H1 (cell line): ENCODE data around the gene FAM222B. TPM values are rescaled to one million over a fixed set of nuclear protein-coding genes. Genes with fewer than 3 reads are reported as not detected.
"Not testable (repeated sequence)": the region's sequence is repeated elsewhere in the genome, so short reads cannot be mapped to it uniquely, and the experiment has no call there.

ENCODE experiments used
- CTCF ChIA-PET: fragments of 300-600 bp; sonication (Branson Sonifier 250); formaldehyde crosslinking; loops from one replicate; lab custom pipeline; 2021; ENCODE audit not compliant: partially characterized antibody; lab: Charles Lee
- POLR2A ChIA-PET: fragments of 300-600 bp; sonication (Branson Sonifier 250); formaldehyde crosslinking; loops from one replicate; lab custom pipeline; 2021; ENCODE audit warnings: inconsistent platforms; ENCODE audit not compliant: partially characterized antibody; lab: Charles Lee
- DNase-seq, 2 experiments: peaks; one replicate each; pipeline versions ENCODE4 v3.0.0 to v3.0.0-alpha.2; 2010 to 2022; ENCODE audit warnings: low spot score in 2 of 2, low read depth in 1 of 2, mixed read lengths in 1 of 2
- FAIRE-seq: peaks from 2 replicates; lab custom pipeline; 2011; peaks lifted over from hg19 to GRCh38; lab: Jason Lieb, UNC
- H2AFZ ChIP-seq: 2 replicates; pipeline ENCODE4 v1.8.1; 2012; ENCODE audit warnings: low read length, inconsistent platforms
- H2AK5ac ChIP-seq: 2 replicates; pipeline ENCODE4 v1.6.1; 2013; ENCODE audit warnings: low read depth, low read length
- H2BK120ac ChIP-seq: replicated peaks from 2 replicates; pipeline ENCODE3; 2013; ENCODE audit warnings: low read depth, low read length, inconsistent platforms
- H2BK12ac ChIP-seq: 2 replicates; pipeline ENCODE4 v1.6.1; 2013; ENCODE audit warnings: low read depth, low read length
- H2BK15ac ChIP-seq: 2 replicates; pipeline ENCODE4 v1.6.1; 2013; ENCODE audit warnings: low read length
- H2BK20ac ChIP-seq: 2 replicates; pipeline ENCODE4 v1.6.1; 2013; ENCODE audit warnings: low read length
- H2BK5ac ChIP-seq: 2 replicates; pipeline ENCODE4 v1.6.1; 2013; ENCODE audit warnings: low read depth, low read length
- H3K14ac ChIP-seq: 2 replicates; pipeline ENCODE4 v1.6.1; 2013; ENCODE audit warnings: inconsistent platforms; ENCODE audit not compliant: insufficient read length
- H3K18ac ChIP-seq: 2 replicates; pipeline ENCODE4 v1.6.1; 2013; ENCODE audit warnings: low read length; ENCODE audit errors: extremely low read depth
- H3K23ac ChIP-seq: 2 replicates; pipeline ENCODE4 v1.6.1; 2013; ENCODE audit warnings: inconsistent platforms; ENCODE audit not compliant: insufficient read length
- H3K23me2 ChIP-seq: 2 replicates; pipeline ENCODE4 v1.6.1; 2013; ENCODE audit warnings: low read depth, low read length
- H3K27ac ChIP-seq: 2 replicates; pipeline ENCODE4 v1.6.1; 2011; ENCODE audit warnings: low read depth, low read length, inconsistent platforms
- H3K27me3 ChIP-seq, 4 experiments: replicated peaks in 1 of 4; 1 replicate in 1 of 4; 2 replicates in 3 of 4; pipeline versions ENCODE4 v1.6.1 to v1.8.1; 2011 to 2013; ENCODE audit warnings: low read length in 3 of 4, mild to moderate bottlenecking in 3 of 4, inconsistent platforms in 2 of 4, mixed read lengths in 2 of 4, moderate library complexity in 1 of 4; ENCODE audit not compliant: control insufficient read depth in 3 of 4, insufficient read depth in 3 of 4; ENCODE audit errors: extremely low read depth in 1 of 4
- H3K36me3 ChIP-seq, 4 experiments: 2 replicates each; pipeline versions ENCODE4 v1.6.1 to v1.8.1; 2011 to 2013; ENCODE audit warnings: mild to moderate bottlenecking in 4 of 4, low read length in 3 of 4, moderate library complexity in 2 of 4, control low read depth in 1 of 4, inconsistent platforms in 1 of 4; ENCODE audit not compliant: insufficient read depth in 4 of 4, control insufficient read depth in 2 of 4
- H3K4ac ChIP-seq: replicated peaks from 2 replicates; pipeline ENCODE3; 2013; ENCODE audit warnings: low read length, low read depth, mixed read lengths, inconsistent platforms; ENCODE audit not compliant: insufficient read length
- H3K4me1 ChIP-seq, 4 experiments: replicated peaks in 1 of 4; 1 replicate in 1 of 4; 2 replicates in 3 of 4; pipeline versions ENCODE4 v1.6.1 to v1.8.1; 2011 to 2013; ENCODE audit warnings: low read length in 3 of 4, inconsistent platforms in 2 of 4, mixed read lengths in 1 of 4; ENCODE audit not compliant: insufficient read depth in 4 of 4, control insufficient read depth in 3 of 4
- H3K4me2 ChIP-seq, 2 experiments: 2 replicates each; pipeline versions ENCODE4 v1.6.1 to v1.8.1; 2011 to 2013; ENCODE audit warnings: low read depth in 2 of 2, low read length in 2 of 2, control low read depth in 1 of 2, inconsistent platforms in 1 of 2, mild to moderate bottlenecking in 1 of 2; ENCODE audit not compliant: insufficient read depth in 1 of 2
- H3K4me3 ChIP-seq, 4 experiments: fragments of 200-600, 300-600 bp in 1 of 4; sonication (generic), shearing (Covaris generic), sonication (Bioruptor Twin) in 1 of 4; 2 replicates each; pipeline versions ENCODE4 v1.5.1 to v1.8.1; 2011 to 2016; ENCODE audit warnings: low read length in 4 of 4, low read depth in 3 of 4, control low read depth in 2 of 4, inconsistent platforms in 2 of 4, mild to moderate bottlenecking in 2 of 4, mixed read lengths in 1 of 4, moderate library complexity in 1 of 4; ENCODE audit not compliant: insufficient read depth in 2 of 4; ENCODE audit errors: extremely low read depth in 1 of 4
- H3K56ac ChIP-seq: replicated peaks from 2 replicates; pipeline ENCODE3; 2013; ENCODE audit warnings: low read depth, mild to moderate bottlenecking, mixed read lengths, low read length, inconsistent platforms; ENCODE audit not compliant: insufficient read length
- H3K79me1 ChIP-seq: 2 replicates; pipeline ENCODE4 v1.6.1; 2013; ENCODE audit warnings: low read depth, low read length, control low read depth
- H3K79me2 ChIP-seq, 2 experiments: 2 replicates each; pipeline versions ENCODE4 v1.6.1 to v1.8.1; 2012 to 2013; ENCODE audit warnings: low read length in 2 of 2, mild to moderate bottlenecking in 2 of 2, inconsistent platforms in 1 of 2; ENCODE audit not compliant: insufficient read depth in 2 of 2, control insufficient read depth in 1 of 2
- H3K9ac ChIP-seq, 4 experiments: replicated peaks in 1 of 4; 1 replicate in 1 of 4; 2 replicates in 3 of 4; pipeline versions ENCODE4 v1.6.1 to v1.8.1; 2011 to 2013; ENCODE audit warnings: low read depth in 3 of 4, low read length in 3 of 4, control low read depth in 2 of 4, mild to moderate bottlenecking in 2 of 4, moderate library complexity in 2 of 4, inconsistent platforms in 1 of 4; ENCODE audit errors: extremely low read depth in 1 of 4
- H3K9me3 ChIP-seq, 2 experiments: 2 replicates each; pipeline versions ENCODE4 v1.6.1 to v1.8.1; 2012 to 2013; ENCODE audit warnings: mild to moderate bottlenecking in 2 of 2, moderate library complexity in 2 of 2, control low read depth in 1 of 2, inconsistent platforms in 1 of 2, low read depth in 1 of 2, low read length in 1 of 2, mixed read lengths in 1 of 2; ENCODE audit not compliant: insufficient read depth in 2 of 2
- H4K20me1 ChIP-seq, 2 experiments: replicated peaks in 1 of 2; 2 replicates each; pipeline versions ENCODE3 to v1.8.1; 2011 to 2013; ENCODE audit warnings: inconsistent platforms in 2 of 2, low read length in 2 of 2, mild to moderate bottlenecking in 1 of 2; ENCODE audit not compliant: insufficient read depth in 2 of 2, control insufficient read depth in 1 of 2
- H4K5ac ChIP-seq: 2 replicates; pipeline ENCODE4 v1.6.1; 2013; ENCODE audit warnings: low read length, low read depth, mixed read lengths, inconsistent platforms; ENCODE audit not compliant: insufficient read length
- H4K8ac ChIP-seq: 2 replicates; pipeline ENCODE4 v1.8.0; 2013; ENCODE audit warnings: mild to moderate bottlenecking, moderate library complexity, low read length, inconsistent platforms; ENCODE audit not compliant: insufficient read depth; ENCODE audit errors: extremely low read depth
- H4K91ac ChIP-seq: replicated peaks from 2 replicates; pipeline ENCODE3; 2013; ENCODE audit warnings: low read length, mixed read lengths, inconsistent platforms; ENCODE audit not compliant: insufficient read length
- WGBS, 2 experiments: shearing (Covaris generic) in 1 of 2; methylation state at CpG; one replicate each; pipeline versions ENCODE4 v1.1.6 to v1.1.7; 2013 to 2015; ENCODE audit warnings: low lambda C conversion rate in 2 of 2, mixed read lengths in 2 of 2, inconsistent platforms in 1 of 2, low coverage in 1 of 2, missing lambda C conversion rate in 1 of 2; ENCODE audit not compliant: insufficient replicate concordance in 2 of 2, insufficient coverage in 1 of 2, insufficient read length in 1 of 2; ENCODE audit errors: extremely low coverage in 1 of 2, missing lambda C conversion rate in 1 of 2; 5-methylcytosine and 5-hydroxymethylcytosine counted together
- polyA plus RNA-seq, 7 experiments: library from polyadenylated mRNA; depleted of rRNA in 3 of 7; stranded (reverse) in 5 of 7; unstranded in 2 of 7; fragments of >200 nt in 5 of 7; fragments of 200-250 nt in 2 of 7; gene quantifications; 1 replicate in 5 of 7; 2 replicates in 1 of 7; 4 replicates in 1 of 7; pipeline versions ENCODE4 v1.2.1 to v1.2.3, GENCODE V29; 2011 to 2013; ENCODE audit warnings: missing spikeins in 2 of 7, mixed read lengths in 2 of 7
- total RNA-seq: library from RNA; stranded (reverse); fragmentation: NEBNext Ultra II Directional; extraction: Animal tissue kit (Norgen Biotek cat#: 25700); gene quantifications from 2 replicates; pipeline ENCODE4 v1.2.1, GENCODE V29; 2021

FAM222B gene
- total and polyA plus RNA-seq, 2 of the 8 experiments (the other 6 are each of a cell fraction or from before 2014, with no cell fraction given), result 42.1 to 81.7 TPM

DNA sequence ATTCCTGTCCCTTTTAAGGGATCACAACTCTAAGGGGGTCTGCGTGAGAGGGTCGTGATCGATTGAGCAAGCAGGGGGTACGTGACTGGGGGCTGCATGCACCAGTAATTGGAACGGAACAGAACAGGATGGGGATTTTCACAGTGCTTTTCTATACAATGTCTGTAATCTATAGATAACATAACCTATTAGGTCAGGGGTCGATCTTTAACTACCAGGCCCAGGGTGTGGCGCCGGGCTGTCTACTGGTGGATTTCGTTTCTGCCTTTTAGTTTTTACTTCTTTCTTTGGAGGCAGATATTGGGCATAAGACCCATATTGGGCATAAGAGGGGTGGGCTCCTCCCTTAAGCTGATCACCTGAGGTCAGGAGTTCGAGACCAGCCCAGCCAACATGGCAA lies 6.0 kb downstream of the FAM222B start:
- not testable (repeated sequence) for H3K4me1 ChIP-seq, H4K91ac ChIP-seq, H3K27me3 ChIP-seq, H3K27ac ChIP-seq, H3K14ac ChIP-seq, H2BK15ac ChIP-seq, H2BK20ac ChIP-seq, H3K23me2 ChIP-seq, H2AFZ ChIP-seq, H2BK5ac ChIP-seq, H2BK120ac ChIP-seq, H4K8ac ChIP-seq, H3K18ac ChIP-seq, H3K4me2 ChIP-seq, H4K20me1 ChIP-seq, H4K5ac ChIP-seq, H2BK12ac ChIP-seq, H3K4ac ChIP-seq, H3K36me3 ChIP-seq, FAIRE-seq, H3K9me3 ChIP-seq, H3K4me3 ChIP-seq, H3K9ac ChIP-seq, H3K56ac ChIP-seq, DNase-seq, H3K23ac ChIP-seq, H2AK5ac ChIP-seq, H3K79me1 ChIP-seq
- ChIA-PET POLR2A (interaction anchor here (1.0 to 3.3 kb wide), 5 partner anchors 9 to 117 kb away, joined by 3 to 11 read pairs (median 3); partner anchors contain the start of gene RPL23A), CTCF (interaction anchor here (0.9 to 1.6 kb wide), 4 partner anchors 10 to 110 kb away, joined by 3 to 5 read pairs (median 4); partner anchors contain the start of gene TLCD1)
- WGBS, 2 experiments, result 95% methylated on average over 10 of the region's 10 CpGs; no CpG with 5 or more reads in 1 of the 2 experiments
- H3K79me2 ChIP-seq, result peaks cover 6 to 85% of the 10 kb centered on the region in 2 experiments
